CD4-positive, alpha-beta T cell treated with Interleukin-15 for 1 hour (primary cell): ENCODE data around the gene RNF130.
"Not testable (repeated sequence)": the region's sequence is repeated elsewhere in the genome, so short reads cannot be mapped to it uniquely, and the experiment has no call there.

ENCODE experiments used
- DNase-seq: peaks from one replicate; pipeline ENCODE4 v3.0.0-alpha.2; 2020

RNF130 gene

GRCh38 chr5:180013678-180014077, 57.9 kb downstream of the RNF130 start:
- no peak for DNase-seq

- DNase-seq, result no peak
These were observed 59.2 kb downstream of the RNF130 start for GRCh38 chr5:180012316-180012715.

- no peak for DNase-seq
These were observed 60.9 kb downstream of the RNF130 start for GRCh38 chr5:180010636-180011035.

- no peak for DNase-seq
These were observed 62.0 kb downstream of the RNF130 start for GRCh38 chr5:180009581-180009980.

- DNase-seq, result no peak
These were observed 63.1 kb downstream of the RNF130 start for GRCh38 chr5:180008433-180008832.

GRCh38 chr5:180007582-180007981, 64.0 kb downstream of the RNF130 start:
- no peak for DNase-seq

GRCh38 chr5:180006141-180006540, 65.4 kb downstream of the RNF130 start:
- DNase-seq, result no peak

DNA sequence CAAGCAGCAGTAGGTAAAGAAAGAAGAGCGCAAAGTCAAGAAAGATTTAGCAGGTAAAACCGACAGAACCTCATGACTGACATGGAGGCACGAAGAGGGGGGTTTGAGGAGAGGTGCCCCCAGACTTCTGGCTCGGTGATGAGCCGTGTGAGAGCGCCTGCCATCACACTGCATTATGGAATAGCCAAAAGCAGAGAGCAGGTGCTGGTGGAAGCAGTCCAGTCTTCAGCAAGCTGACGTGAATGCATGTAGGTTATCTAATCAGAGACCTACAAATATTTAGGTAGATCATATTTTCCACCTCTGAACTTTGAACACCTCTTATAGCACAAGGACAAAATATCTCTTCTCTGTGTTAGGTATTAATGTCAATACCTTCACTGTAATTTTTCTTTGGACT, 68.4 kb downstream of the RNF130 start:
- no peak for DNase-seq

GRCh38 chr5:180001742-180002141, 69.8 kb downstream of the RNF130 start:
- DNase-seq, result no peak

DNA sequence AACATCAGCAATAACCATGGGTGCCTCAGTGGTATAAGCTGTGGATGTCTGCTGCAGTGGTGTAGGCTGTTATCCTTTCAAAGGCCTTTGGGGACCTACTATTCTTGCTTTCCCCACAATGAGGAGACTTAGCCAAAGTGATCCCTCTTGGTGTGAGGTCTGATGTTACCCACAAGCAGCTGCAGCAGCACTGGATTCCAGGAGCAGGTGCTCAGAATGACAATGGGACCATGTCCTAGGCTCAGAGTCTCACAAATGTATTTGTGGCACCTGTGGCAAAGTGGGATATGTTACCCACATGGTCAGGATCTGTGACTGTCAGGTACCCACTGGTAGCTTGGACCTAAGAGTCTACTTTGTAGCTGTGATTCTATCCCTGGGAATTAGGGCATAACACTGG, 70.4 kb downstream of the RNF130 start:
- no peak for DNase-seq

- DNase-seq, result no peak
These were observed 73.1 kb downstream of the RNF130 start for GRCh38 chr5:179998485-179998884.

DNA sequence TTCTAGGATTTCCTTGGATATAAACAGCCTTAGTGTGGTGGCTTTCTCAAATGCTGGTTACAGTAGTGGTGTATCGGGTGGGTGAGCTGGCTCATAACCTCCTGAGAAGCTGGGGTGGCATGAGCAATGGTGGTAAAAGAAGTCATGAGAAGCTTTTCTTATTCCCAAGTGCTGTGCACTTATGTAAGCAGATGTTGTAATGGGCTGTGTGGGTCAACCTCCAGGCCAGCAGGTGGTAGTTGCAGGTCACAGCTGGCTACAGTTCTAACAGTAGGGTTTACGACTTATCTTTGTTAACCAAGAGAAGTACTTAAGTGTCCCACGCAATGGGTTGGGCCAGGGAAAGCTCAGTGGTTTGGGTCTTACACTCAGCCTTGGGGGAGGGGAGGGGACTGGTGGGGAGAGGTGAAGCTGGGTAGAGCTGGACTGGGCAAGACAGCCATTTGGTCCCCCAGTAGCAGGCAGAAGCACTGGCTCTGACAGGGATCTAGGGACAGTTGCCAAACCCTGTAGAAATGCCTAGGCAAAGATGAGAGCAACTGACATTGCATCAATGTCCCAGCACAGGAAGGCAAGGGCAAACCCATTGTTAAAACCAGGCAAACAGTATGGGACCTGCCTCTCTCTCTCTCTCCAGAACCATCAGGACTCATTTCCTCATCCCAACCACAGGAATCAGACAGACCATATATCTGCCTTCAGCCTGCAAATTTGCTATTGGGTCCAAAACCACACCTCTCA, 76.8 kb downstream of the RNF130 start:
- no peak for DNase-seq

GRCh38 chr5:179992855-179993254, 78.7 kb downstream of the RNF130 start:
- DNase-seq, result not testable (repeated sequence)

- DNase-seq, result no peak
These were observed 80.5 kb downstream of the RNF130 start for GRCh38 chr5:179991106-179991505.

GRCh38 chr5:179990525-179990924, 81.0 kb downstream of the RNF130 start:
- not testable (repeated sequence) for DNase-seq

- DNase-seq, result no peak
These were observed 85.2 kb downstream of the RNF130 start for GRCh38 chr5:179986328-179986727.

DNA sequence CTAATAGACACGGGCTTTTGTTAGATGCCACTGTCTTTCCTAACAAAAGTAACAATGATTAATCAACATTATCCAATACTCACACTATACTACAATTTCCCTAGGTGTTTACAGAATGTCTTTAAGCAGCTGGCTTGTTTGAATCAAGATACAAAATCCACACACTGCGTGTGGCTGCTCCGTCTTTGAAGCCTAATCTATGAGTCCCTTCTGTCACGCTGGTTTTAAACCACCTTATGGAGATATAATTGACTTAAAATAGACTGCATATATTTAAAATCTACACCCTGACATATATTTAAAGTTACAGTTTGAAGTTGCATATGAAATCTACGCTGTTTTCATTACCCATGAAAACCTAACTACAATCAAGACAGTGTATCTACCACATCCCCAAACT, 89.9 kb downstream of the RNF130 start:
- DNase-seq, result no peak

- DNase-seq, result no peak
These were observed 90.8 kb downstream of the RNF130 start for GRCh38 chr5:179980767-179981166.

DNA sequence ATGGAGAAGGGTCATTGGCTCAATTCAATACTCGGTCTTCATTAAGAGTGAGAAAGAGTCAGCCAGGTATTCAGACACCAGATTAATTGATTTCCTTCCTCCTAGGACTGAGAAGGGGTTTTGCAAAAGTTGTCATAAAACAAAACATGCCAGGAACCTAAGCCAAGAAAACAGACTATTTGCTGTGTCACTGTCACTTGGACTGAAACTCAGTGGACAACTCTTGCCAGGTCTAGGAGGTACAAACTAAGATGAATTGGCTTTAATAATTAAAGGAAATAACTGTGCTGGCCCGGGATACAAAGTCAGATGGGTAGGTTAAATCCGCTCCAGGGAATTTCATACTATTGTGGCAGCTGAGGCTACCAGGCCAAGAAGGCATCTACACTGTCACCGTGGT, 92.8 kb downstream of the RNF130 start:
- no peak for DNase-seq

GRCh38 chr5:179975713-179976134, 95.8 kb downstream of the RNF130 start:
- no peak for DNase-seq

DNA sequence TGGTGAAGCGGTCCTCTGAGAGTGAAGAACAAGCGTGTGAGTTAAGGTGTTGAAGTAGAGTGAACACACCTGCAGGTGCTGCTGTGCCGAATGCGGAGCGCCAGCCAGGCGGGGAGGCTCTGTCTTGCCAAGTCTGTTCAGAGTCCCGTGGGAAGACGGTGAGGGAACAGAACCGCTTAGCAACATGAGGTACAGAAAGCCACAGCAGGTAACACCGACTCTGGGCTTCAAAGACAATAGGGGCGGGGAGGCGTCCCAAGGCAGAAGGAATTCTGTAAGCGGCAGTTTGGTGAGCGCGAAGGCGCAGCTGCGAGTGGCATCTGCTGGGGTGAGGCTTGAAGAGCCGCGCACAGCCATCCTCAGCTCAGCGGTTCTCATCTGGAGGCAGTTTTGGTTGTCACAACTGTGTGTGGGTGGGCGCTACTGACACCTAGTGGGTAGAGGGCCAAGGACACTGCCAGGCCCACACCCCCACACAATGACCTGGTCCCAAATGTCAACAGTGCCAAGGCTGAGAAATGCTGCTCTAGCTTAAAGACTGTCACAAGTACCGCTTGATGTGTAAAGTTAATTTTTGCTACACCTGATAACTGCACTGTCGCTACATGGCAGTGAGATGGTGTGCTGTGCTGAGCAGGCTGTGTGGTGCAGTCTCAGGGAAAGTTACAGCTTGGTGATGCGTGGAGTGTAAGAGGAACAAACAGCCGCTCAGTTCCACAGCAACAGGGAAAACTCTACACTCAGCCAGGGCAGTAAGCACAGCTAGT, 96.4 kb downstream of the RNF130 start:
- DNase-seq, result peak; percentile 57

- no peak for DNase-seq
These were observed 97.2 kb downstream of the RNF130 start for GRCh38 chr5:179974246-179974945.

DNA sequence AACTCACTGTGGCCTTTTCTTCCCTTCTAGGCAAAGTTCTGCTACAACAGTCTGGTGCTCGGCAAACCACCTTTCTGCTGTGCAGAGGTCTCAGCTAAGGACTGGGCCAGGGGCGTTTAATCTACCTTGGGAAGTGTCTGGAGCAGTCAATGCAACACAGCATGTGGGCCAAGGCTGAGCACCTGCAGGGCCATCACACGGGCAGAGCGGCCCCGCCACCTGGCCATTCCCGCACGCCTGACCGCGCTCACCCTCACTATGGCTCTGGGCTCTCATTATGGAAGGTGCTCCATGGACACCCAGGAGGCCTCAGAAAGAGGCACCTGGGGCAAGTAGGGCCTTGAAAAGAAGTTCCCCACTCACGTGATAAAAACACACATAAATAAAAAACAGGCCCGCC, 98.2 kb downstream of the RNF130 start:
- no peak for DNase-seq

- DNase-seq, result no peak
These were observed 102.4 kb downstream of the RNF130 start for GRCh38 chr5:179969110-179969509.
